Liver (tissue), 2 donors: Measurements from ENCODE around the gene RGS10.

Experiments
- GABPA ChIP-seq, 2 donors: IDR thresholded peaks in 1 of 2; conservative IDR thresholded peaks in 1 of 2; 2 replicates each; pipeline ENCODE4 v1.6.1; 2016; ENCODE audit warnings: antibody characterized with exemption in 2 of 2, mild to moderate bottlenecking in 1 of 2, moderate library complexity in 1 of 2
- MAX ChIP-seq: IDR thresholded peaks from 2 replicates; pipeline ENCODE4 v1.6.1; 2016; ENCODE audit warnings: antibody characterized with exemption
- YY1 ChIP-seq: IDR thresholded peaks from 2 replicates; pipeline ENCODE4 v1.6.1; 2016; ENCODE audit warnings: antibody characterized with exemption, mild to moderate bottlenecking
- donor health status: healthy.

GRCh38 chr10:119499677-119500002, 42.9 kb downstream of the RGS10 start:
- no peak for TF ChIP-seq YY1
- TF ChIP-seq GABPA (IDR thresholded peaks at IDR 0.05 in 1 of 2, conservative IDR thresholded peaks at IDR 0.05 in 1 of 2), result no peak
- no peak for TF ChIP-seq MAX
